ENCODE measurements around the gene SOWAHD. TPM values are rescaled to one million over a fixed set of nuclear protein-coding genes. Genes with fewer than 3 reads are reported as not detected.
"Not testable (repeated sequence)": the region's sequence is repeated elsewhere in the genome, so short reads cannot be mapped to it uniquely, and the experiment has no call there.

SOWAHD gene
- total RNA-seq, 8 experiments from 2014 or later, result 0.18 to 4.0 (median 0.87) TPM; not detected in 1

GRCh38 chrX:119745283-119745848, 13.0 kb upstream of the SOWAHD start:
- no peak overlapping the region for H3K27ac ChIP-seq
- ATAC-seq (replicated peaks in 6 of 8), result no peak
- in situ Hi-C loops (cut with MboI; ENCODE audit: low pct_unique_long_range_greater_than_20kb in 2 of 9, low sequenced_read_pairs in 9 of 9, unreplicated experiment in 9 of 9), result loop anchor here in 1 of 9 experiments (25.0 kb wide), 1 partner anchor 233 kb away; no protein-coding TSS in a partner anchor

GRCh38 chrX:119750131-119750530, 8.3 kb upstream of the SOWAHD start:
- 41 to 90% methylated on average over 2 to 3 of the region's 9 CpGs; no CpG with 5 or more reads in 8 of the 10 experiments for WGBS, 10 experiments
- peak in 1 of 8 experiments; percentile 36 for ATAC-seq (replicated peaks in 6 of 8)
- H3K4me1 ChIP-seq (replicated peaks in 1 of 2); H3K4me3 ChIP-seq; H3K27ac ChIP-seq; in situ Hi-C loops (cut with MboI; ENCODE audit: low pct_unique_long_range_greater_than_20kb in 2 of 9, low sequenced_read_pairs in 9 of 9, unreplicated experiment in 9 of 9): not testable (repeated sequence)

More at GRCh38 chrX:119745283-119745848, 13.0 kb upstream of the SOWAHD start:
- no peak overlapping the region for H3K4me3 ChIP-seq
- H3K4me1 ChIP-seq (replicated peaks in 1 of 2), result no peaks in the 10 kb centered on the region
- WGBS, 10 experiments, result 0 to 40% (median 35%) methylated on average over 1 to 3 of the region's 4 CpGs; no CpG with 5 or more reads in 7 of the 10 experiments

GRCh38 chrX:119750751-119751150, 7.6 kb upstream of the SOWAHD start:
- in situ Hi-C loops (cut with MboI; ENCODE audit: low pct_unique_long_range_greater_than_20kb in 2 of 9, low sequenced_read_pairs in 9 of 9, unreplicated experiment in 9 of 9); H3K4me3 ChIP-seq; H3K4me1 ChIP-seq (replicated peaks in 1 of 2); ATAC-seq (replicated peaks in 6 of 8); H3K27ac ChIP-seq: not testable (repeated sequence)
- WGBS, 10 experiments, result no CpG with 5 or more reads among the region's 27 CpGs

- in situ Hi-C loops (cut with MboI; ENCODE audit: low pct_unique_long_range_greater_than_20kb in 2 of 9, low sequenced_read_pairs in 9 of 9, unreplicated experiment in 9 of 9), result no loop called here
- ATAC-seq (replicated peaks in 6 of 8), result no peak
- 67 to 100% methylated on average over 2 to 3 of the region's 3 CpGs; no CpG with 5 or more reads in 8 of the 10 experiments for WGBS, 10 experiments
These were observed 5.4 kb upstream of the SOWAHD start for GRCh38 chrX:119753001-119753400.

GRCh38 chrX:119753639-119754257, 4.6 kb upstream of the SOWAHD start:
- Histone ChIP-seq H3K4me1 (replicated peaks in 1 of 2) (peaks cover 5 to 14% of the 10 kb centered on the region in 2 donors), H3K4me3 (no peak overlapping the region), H3K27ac (no peak overlapping the region)
- in situ Hi-C loops (cut with MboI; ENCODE audit: low pct_unique_long_range_greater_than_20kb in 2 of 9, low sequenced_read_pairs in 9 of 9, unreplicated experiment in 9 of 9), result no loop called here
- 0 to 60% (median 36%) methylated on average over 1 to 7 of the region's 8 CpGs; no CpG with 5 or more reads in 4 of the 10 experiments for WGBS, 10 experiments
- peak in 1 of 8 experiments; percentile 3 for ATAC-seq (replicated peaks in 6 of 8)

More at GRCh38 chrX:119753001-119753400, 5.4 kb upstream of the SOWAHD start:
- Histone ChIP-seq H3K27ac (no peak overlapping the region), H3K4me3 (no peak overlapping the region), H3K4me1 (replicated peaks in 1 of 2) (peaks cover 5 to 12% of the 10 kb centered on the region in 2 donors)

GRCh38 chrX:119755981-119756533, 2.3 kb upstream of the SOWAHD start:
- Histone ChIP-seq H3K27ac (no peak overlapping the region), H3K4me1 (replicated peaks in 1 of 2) (peaks cover 5 to 14% of the 10 kb centered on the region in 2 donors), H3K4me3 (no peak overlapping the region)
- in situ Hi-C loops (cut with MboI; ENCODE audit: low pct_unique_long_range_greater_than_20kb in 2 of 9, low sequenced_read_pairs in 9 of 9, unreplicated experiment in 9 of 9), result no loop called here
- peak in 4 of 8 experiments; percentile 20 to 51 (median 46) for ATAC-seq (replicated peaks in 6 of 8)
- WGBS, 10 experiments, result 14 to 86% (median 43%) methylated on average over 1 to 5 of the region's 7 CpGs; no CpG with 5 or more reads in 4 of the 10 experiments

- Histone ChIP-seq H3K4me3 (no peak overlapping the region), H3K27ac (no peak overlapping the region), H3K4me1 (replicated peaks in 1 of 2) (peaks cover 5 to 14% of the 10 kb centered on the region in 2 donors)
- in situ Hi-C loops (cut with MboI; ENCODE audit: low pct_unique_long_range_greater_than_20kb in 2 of 9, low sequenced_read_pairs in 9 of 9, unreplicated experiment in 9 of 9), result no loop called here
- WGBS, 10 experiments, result 48 to 100% (median 73%) methylated on average over 1 to 8 of the region's 10 CpGs; no CpG with 5 or more reads in 5 of the 10 experiments
- no peak for ATAC-seq (replicated peaks in 6 of 8)
These were observed 1.3 kb upstream of the SOWAHD start for GRCh38 chrX:119756926-119757635.

GRCh38 chrX:119757646-119757978, 776 bp upstream of the SOWAHD start:
- no peak overlapping the region for H3K4me3 ChIP-seq
- H3K4me1 ChIP-seq (replicated peaks in 1 of 2), result peaks cover 5 to 14% of the 10 kb centered on the region in 2 donors
- H3K27ac ChIP-seq, result no peak overlapping the region
- in situ Hi-C loops (cut with MboI; ENCODE audit: low pct_unique_long_range_greater_than_20kb in 2 of 9, low sequenced_read_pairs in 9 of 9, unreplicated experiment in 9 of 9), result no loop called here
- no peak for ATAC-seq (replicated peaks in 6 of 8)
- 30 to 100% (median 54%) methylated on average over 1 to 6 of the region's 12 CpGs; no CpG with 5 or more reads in 6 of the 10 experiments for WGBS, 10 experiments

- no peak overlapping the region for H3K27ac ChIP-seq
- peak; percentile 52 to 73 (median 67) for ATAC-seq (replicated peaks in 6 of 8)
- WGBS, 10 experiments, result 20% methylated on average over 2 of the region's 54 CpGs; no CpG with 5 or more reads in 9 of the 10 experiments
- in situ Hi-C loops (cut with MboI; ENCODE audit: low pct_unique_long_range_greater_than_20kb in 2 of 9, low sequenced_read_pairs in 9 of 9, unreplicated experiment in 9 of 9), result no loop called here
- peaks cover 10 to 20% of the 10 kb centered on the region in 2 donors for H3K4me1 ChIP-seq (replicated peaks in 1 of 2)
- H3K4me3 ChIP-seq, result peak overlapping the region; percentile 24 to 34 (median 32)
These were observed 401 bp downstream of the SOWAHD start for GRCh38 chrX:119758731-119759247.

- Histone ChIP-seq H3K4me3 (peak overlapping the region; percentile 24 to 34 (median 32)), H3K4me1 (replicated peaks in 1 of 2) (peaks cover 10 to 20% of the 10 kb centered on the region in 2 donors), H3K27ac (no peak overlapping the region)
- in situ Hi-C loops (cut with MboI; ENCODE audit: low pct_unique_long_range_greater_than_20kb in 2 of 9, low sequenced_read_pairs in 9 of 9, unreplicated experiment in 9 of 9), result no loop called here
- ATAC-seq (replicated peaks in 6 of 8), result peak in 1 of 8 experiments; percentile 2
- no CpG with 5 or more reads among the region's 44 CpGs for WGBS, 10 experiments
These were observed 919 bp downstream of the SOWAHD start for GRCh38 chrX:119759248-119759766.

DNA sequence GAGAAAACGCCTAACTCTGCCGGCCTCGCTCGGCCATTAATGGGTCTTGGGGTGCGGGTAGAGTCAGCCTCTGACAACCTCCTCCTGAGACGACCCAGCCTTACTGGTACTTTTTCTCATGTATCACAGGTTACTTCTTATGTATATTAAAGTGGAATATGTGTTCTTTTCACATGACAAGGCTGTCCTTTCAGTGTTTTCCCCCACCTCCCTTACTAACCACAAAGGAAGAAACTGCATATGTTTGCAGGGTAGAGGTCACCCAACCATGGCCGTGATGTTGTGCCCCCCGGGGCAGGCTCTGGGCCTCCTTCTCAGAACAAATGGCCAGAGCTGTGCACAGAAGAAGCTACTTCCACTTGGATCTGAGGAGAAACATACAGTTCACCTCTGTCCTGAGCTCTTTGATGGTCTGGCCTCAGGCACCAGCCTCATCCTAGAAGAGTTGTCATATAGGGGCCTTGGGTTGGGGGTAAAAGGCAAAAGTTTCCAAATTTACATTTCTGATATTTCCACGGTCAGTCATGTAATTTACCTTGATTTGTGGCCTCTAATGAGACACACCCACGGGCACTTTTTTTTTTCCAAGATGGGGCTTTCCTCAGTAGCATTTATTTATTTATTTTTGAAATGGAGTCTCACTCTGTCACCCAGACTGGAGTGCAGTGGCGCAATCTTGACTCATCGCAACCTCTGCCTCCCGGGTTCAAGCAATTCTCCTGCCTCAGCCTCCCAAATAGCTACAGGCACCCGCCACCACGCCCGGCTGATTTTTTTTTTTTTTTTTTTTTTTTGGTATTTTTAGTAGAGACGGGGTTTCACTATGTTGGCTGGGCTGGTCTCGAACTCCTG, 1.9 kb downstream of the SOWAHD start:
- WGBS, 10 experiments, result 66 to 100% (median 80%) methylated on average over 2 to 11 of the region's 18 CpGs; no CpG with 5 or more reads in 6 of the 10 experiments
- H3K4me3 ChIP-seq, result no peak overlapping the region
- in situ Hi-C loops (cut with MboI; ENCODE audit: low pct_unique_long_range_greater_than_20kb in 2 of 9, low sequenced_read_pairs in 9 of 9, unreplicated experiment in 9 of 9), result no loop called here

GRCh38 chrX:119762718-119763117, 4.3 kb downstream of the SOWAHD start:
- Histone ChIP-seq H3K4me3 (no peak overlapping the region), H3K27ac (no peak overlapping the region), H3K4me1 (replicated peaks in 1 of 2) (peaks cover 5 to 11% of the 10 kb centered on the region in 2 donors)
- in situ Hi-C loops (cut with MboI; ENCODE audit: low pct_unique_long_range_greater_than_20kb in 2 of 9, low sequenced_read_pairs in 9 of 9, unreplicated experiment in 9 of 9), result no loop called here
- 0 to 20% methylated on average over 1 to 3 of the region's 3 CpGs; no CpG with 5 or more reads in 8 of the 10 experiments for WGBS, 10 experiments
- ATAC-seq (replicated peaks in 6 of 8), result peak in 1 of 8 experiments; percentile 7

More for the DNA sequence above, 1.9 kb downstream of the SOWAHD start:
- Histone ChIP-seq H3K4me1 (replicated peaks in 1 of 2) (peaks cover 10 to 20% of the 10 kb centered on the region in 2 donors), H3K27ac (no peak overlapping the region)
- no peak for ATAC-seq (replicated peaks in 6 of 8)
